B cell (primary cell): ENCODE data around the gene SPIRE1. TPM values are rescaled to one million over a fixed set of nuclear protein-coding genes. Genes with fewer than 3 reads are reported as not detected.

ENCODE experiments used
- ATAC-seq: fragments of 200-7000 bp; cut with Tn5 transposase; one replicate; pipeline ENCODE4 v1.10.0; 2021; ENCODE audit warnings: low read depth, mild to moderate bottlenecking, moderate number of reproducible peaks, moderate library complexity
- CTCF ChIA-PET: fragments of 350-600 bp; sonication (Branson Sonifier 250); formaldehyde crosslinking; loops from one replicate; lab custom pipeline; 2021; ENCODE audit warnings: antibody characterized with exemption, inconsistent platforms; lab: Charles Lee
- POLR2A ChIA-PET: fragments of 350-600 bp; sonication (Branson Sonifier 250); formaldehyde crosslinking; loops from one replicate; lab custom pipeline; 2021; ENCODE audit warnings: antibody characterized with exemption; lab: Charles Lee
- DNase-seq: peaks from one replicate; pipeline ENCODE4 v3.0.0; 2013
- H2AFZ ChIP-seq: 2 replicates; pipeline ENCODE4 v1.6.1; 2012; ENCODE audit warnings: mild to moderate bottlenecking, low read depth, low read length; ENCODE audit not compliant: insufficient read depth, poor library complexity, severe bottlenecking
- H3K27ac ChIP-seq, 2 donors: 1 replicate in 1 of 2; 2 replicates in 1 of 2; pipeline ENCODE4 v1.5.1; 2012 to 2013; ENCODE audit warnings: low read length in 2 of 2, mild to moderate bottlenecking in 2 of 2, moderate library complexity in 1 of 2
- H3K27me3 ChIP-seq, 4 experiments: fragments of 200-600 bp in 1 of 4; sonication (generic) in 1 of 4; replicated peaks in 1 of 4; 1 replicate in 2 of 4; 2 replicates in 2 of 4; pipeline versions ENCODE4 v1.6.1 to v1.7.0; 2013 to 2016; ENCODE audit warnings: low read length in 3 of 4, mild to moderate bottlenecking in 2 of 4, mixed read lengths in 1 of 4, moderate library complexity in 1 of 4; ENCODE audit not compliant: insufficient read depth in 4 of 4, control insufficient read depth in 3 of 4; ENCODE audit errors: control extremely low read depth in 1 of 4
- H3K36me3 ChIP-seq, 2 experiments: replicated peaks in 1 of 2; 1 replicate in 1 of 2; 2 replicates in 1 of 2; pipeline versions ENCODE4 v1.6.1 to v1.7.1; 2013; ENCODE audit warnings: low read length in 1 of 2; ENCODE audit not compliant: insufficient read depth in 2 of 2, control insufficient read depth in 1 of 2; ENCODE audit errors: control extremely low read depth in 1 of 2, extremely low read depth in 1 of 2
- H3K4me1 ChIP-seq, 2 donors: fragments of 200-600 bp in 1 of 2; sonication (generic) in 1 of 2; 1 replicate in 1 of 2; 2 replicates in 1 of 2; pipeline versions ENCODE4 v1.5.1 to v1.6.1; 2013 to 2017; ENCODE audit warnings: low read length in 2 of 2; ENCODE audit not compliant: control insufficient read depth in 2 of 2, insufficient read depth in 2 of 2
- H3K4me2 ChIP-seq: replicated peaks from 2 replicates; pipeline ENCODE3; 2012; ENCODE audit warnings: mild to moderate bottlenecking, low read depth, low read length; ENCODE audit not compliant: poor library complexity, severe bottlenecking
- H3K4me3 ChIP-seq, 5 experiments: fragments of 200-600 bp in 1 of 5; sonication (generic) in 1 of 5; 1 replicate in 3 of 5; 2 replicates in 2 of 5; pipeline versions ENCODE4 v1.5.1 to v1.7.0; 2011 to 2016; ENCODE audit warnings: low read length in 4 of 5, mild to moderate bottlenecking in 4 of 5, low read depth in 2 of 5, control low read depth in 1 of 5, moderate library complexity in 1 of 5; ENCODE audit not compliant: insufficient read depth in 1 of 5; ENCODE audit errors: control extremely low read depth in 1 of 5, extremely low read depth in 1 of 5
- H3K79me2 ChIP-seq: fragments of 200-600 bp; sonication (generic); one replicate; pipeline ENCODE4 v1.6.0; 2016; ENCODE audit warnings: low read length; ENCODE audit not compliant: control insufficient read depth, insufficient read depth
- H3K9ac ChIP-seq: fragments of 200-600 bp; sonication (generic); 2 replicates; pipeline ENCODE4 v1.6.1; 2017; ENCODE audit warnings: mild to moderate bottlenecking, low read length, moderate library complexity
- H3K9me3 ChIP-seq, 3 donors: one replicate each; pipeline versions ENCODE4 v1.6.1 to v1.7.1; 2013; ENCODE audit warnings: low read length in 2 of 3; ENCODE audit not compliant: control insufficient read depth in 2 of 3, insufficient read depth in 1 of 3; ENCODE audit errors: control extremely low read depth in 1 of 3
- H4K20me1 ChIP-seq: 2 replicates; pipeline ENCODE4 v1.6.0; 2012; ENCODE audit warnings: mild to moderate bottlenecking, low read length; ENCODE audit not compliant: insufficient read depth, control insufficient read depth, poor library complexity, severe bottlenecking
- H3K27ac Mint-ChIP-seq: one replicate; pipeline ENCODE4 v1.8.0; 2021; ENCODE audit warnings: mixed read lengths
- H3K27me3 Mint-ChIP-seq: one replicate; pipeline ENCODE4 v1.8.0; 2021; ENCODE audit warnings: mixed read lengths
- H3K4me1 Mint-ChIP-seq: one replicate; pipeline ENCODE4 v1.8.0; 2021; ENCODE audit warnings: mixed read lengths
- H3K4me3 Mint-ChIP-seq: one replicate; pipeline ENCODE4 v1.8.0; 2021; ENCODE audit warnings: mixed read lengths
- H3K9me3 Mint-ChIP-seq: one replicate; pipeline ENCODE4 v1.8.0; 2022; ENCODE audit warnings: mixed read lengths; ENCODE audit not compliant: insufficient read depth
- CTCF ChIP-seq: fragments of 200-600 bp; IDR thresholded peaks from one replicate; pipeline ENCODE4 v1.8.0; 2022; ENCODE audit warnings: antibody characterized with exemption, mild to moderate bottlenecking
- EZH2 ChIP-seq: IDR thresholded peaks from 2 replicates; pipeline ENCODE4 v1.6.1; 2012; ENCODE audit warnings: borderline replicate concordance, low read depth, mild to moderate bottlenecking, moderate library complexity, low read length; ENCODE audit not compliant: insufficient read depth, poor library complexity, severe bottlenecking
- WGBS: methylation state at CpG from one replicate; pipeline ENCODE4 v1.1.5; 2013; ENCODE audit warnings: missing lambda C conversion rate; ENCODE audit not compliant: insufficient coverage; 5-methylcytosine and 5-hydroxymethylcytosine counted together
- intact Hi-C: fragments of 100-400 bp; cut with micrococcal nuclease; formaldehyde crosslinking; loops from one replicate; pipeline ENCODE4 v1.10.0; 2022
- polyA plus RNA-seq: library from polyadenylated mRNA; depleted of rRNA; stranded (reverse); fragments of >200 nt; gene quantifications from 2 replicates; pipeline ENCODE4 v1.2.3, GENCODE V29; 2012
- total RNA-seq, 2 donors: library from RNA; stranded (reverse); fragments of 120-200 nt in 1 of 2; gene quantifications; 1 replicate in 1 of 2; 2 replicates in 1 of 2; pipeline versions ENCODE4 v1.2.3 to v1.2.4, GENCODE V29; 2013 to 2022

SPIRE1 gene
- total and polyA plus RNA-seq, 2 donors (not counting 1 experiment from before 2014, with no cell fraction given) = 0.22 to 4.0 TPM

- no peak for DNase-seq
- Histone ChIP-seq H2AFZ (no peak overlapping the region), H3K4me3 (no peak overlapping the region), H3K4me1 (no peaks in the 10 kb centered on the region), H3K9me3 (no peaks in the 10 kb centered on the region), H4K20me1 (no peaks in the 10 kb centered on the region), H3K27me3 (no peaks in the 10 kb centered on the region), H3K27ac (no peak overlapping the region), H3K79me2 (no peaks in the 10 kb centered on the region), H3K9ac (no peak overlapping the region), H3K36me3 (no peaks in the 10 kb centered on the region), H3K4me2 (no peak overlapping the region)
- ChIA-PET POLR2A (no interaction called here), CTCF (interaction anchor here (1.3 kb wide), 1 partner anchor 200 kb away, joined by 3 read pairs; no protein-coding TSS in a partner anchor)
- intact Hi-C loops = no loop called here
- ATAC-seq = no peak
- no peak for TF ChIP-seq CTCF
- TF ChIP-seq EZH2 = no peak
- no peak overlapping the region for H3K4me3 Mint-ChIP-seq
- H3K4me1 Mint-ChIP-seq = peaks cover 2% of the 10 kb centered on the region
- no peaks in the 10 kb centered on the region for H3K9me3 Mint-ChIP-seq
- no peak overlapping the region for H3K27ac Mint-ChIP-seq
- no CpG with 5 or more reads among the region's 5 CpGs for WGBS
- peaks cover 8% of the 10 kb centered on the region for H3K27me3 Mint-ChIP-seq
Observed at GRCh38 chr18:12592597-12593127, 65.2 kb downstream of the SPIRE1 start.

- intact Hi-C loops = no loop called here
- Histone ChIP-seq H3K36me3 (no peaks in the 10 kb centered on the region), H3K9ac (no peak overlapping the region), H3K4me1 (no peaks in the 10 kb centered on the region), H3K4me3 (no peak overlapping the region), H3K79me2 (no peaks in the 10 kb centered on the region), H4K20me1 (no peaks in the 10 kb centered on the region), H2AFZ (no peak overlapping the region), H3K27ac (no peak overlapping the region), H3K9me3 (no peaks in the 10 kb centered on the region), H3K4me2 (no peak overlapping the region), H3K27me3 (no peaks in the 10 kb centered on the region)
- H3K4me1 Mint-ChIP-seq = no peaks in the 10 kb centered on the region
- ChIA-PET POLR2A (no interaction called here), CTCF (no interaction called here)
- no peak overlapping the region for H3K27ac Mint-ChIP-seq
- ATAC-seq = no peak
- no peak for DNase-seq
- no peak for TF ChIP-seq EZH2
- no peak for TF ChIP-seq CTCF
- H3K4me3 Mint-ChIP-seq = no peak overlapping the region
- H3K27me3 Mint-ChIP-seq = peaks cover 11% of the 10 kb centered on the region
- H3K9me3 Mint-ChIP-seq = no peaks in the 10 kb centered on the region
Observed at GRCh38 chr18:12589448-12589847, 68.5 kb downstream of the SPIRE1 start.
